ENCODE results near the gene ATE1.

GRCh38 chr10:121788717-121789116 is 139.1 kb downstream of the ATE1 start:
- TF ChIP-seq ZFP30 (CRISPR knock-in tag; IDR thresholded peaks at IDR 0.05) (no peak), SNAI2 (CRISPR knock-in tag; IDR thresholded peaks at IDR 0.05) (no peak), RARB (CRISPR knock-in tag; IDR thresholded peaks at IDR 0.05) (no peak), PATZ1 (CRISPR knock-in tag; IDR thresholded peaks at IDR 0.05; ENCODE audit: borderline replicate concordance) (no peak), ZNF70 (CRISPR knock-in tag; IDR thresholded peaks at IDR 0.05) (no peak)

Measured in SK-N-SH treated with all-trans-retinoic acid at 6 μM for 48 hours (cell line).